ENCODE measurements around the gene CEP68. TPM values are rescaled to one million over a fixed set of nuclear protein-coding genes. Genes with fewer than 3 reads are reported as not detected.
A peak's percentile ranks its signal among the peaks of the same experiment; 100 is the strongest.

The CEP68 gene
- total RNA-seq, 2 experiments from 2014 or later: 6.0 to 6.3 TPM

- CTCF ChIA-PET: interaction anchor here (0.9 to 1.3 kb wide), 2 partner anchors 77 to 144 kb away, joined by 3 to 4 read pairs; no protein-coding TSS in a partner anchor
- H3K36me3 Mint-ChIP-seq (ENCODE audit: low read depth): peaks cover 7% of the 10 kb centered on the region
- no peak for TF ChIP-seq CTCF (IDR thresholded peaks at IDR 0.05)
- DNase-seq (no peak), ATAC-seq (peak; percentile 49)
- H3K9me3 Mint-ChIP-seq: no peaks in the 10 kb centered on the region
- H3K4me3 Mint-ChIP-seq: no peak overlapping the region
- intact Hi-C loops (cut with micrococcal nuclease): no loop called here
- H3K27ac Mint-ChIP-seq: no peak overlapping the region
- no peaks in the 10 kb centered on the region for H3K27me3 Mint-ChIP-seq
- H3K4me1 Mint-ChIP-seq (ENCODE audit: low read depth): peaks cover 6% of the 10 kb centered on the region
- POLR2A ChIA-PET: interaction anchor here (1.2 kb wide), 1 partner anchor 18 kb away, joined by 3 read pairs; no protein-coding TSS in a partner anchor
Measured at GRCh38 chr2:65025453-65026123, 30.6 kb upstream of the CEP68 start.

- Mint-ChIP-seq H3K9me3 (no peaks in the 10 kb centered on the region), H3K27me3 (no peaks in the 10 kb centered on the region), H3K4me1 (ENCODE audit: low read depth) (peaks cover 12% of the 10 kb centered on the region), H3K27ac (no peak overlapping the region), H3K4me3 (no peak overlapping the region), H3K36me3 (ENCODE audit: low read depth) (peaks cover 7% of the 10 kb centered on the region)
- CTCF ChIA-PET: interaction anchor here (0.9 to 1.3 kb wide), 2 partner anchors 78 to 143 kb away, joined by 3 to 4 read pairs; no protein-coding TSS in a partner anchor
- ATAC-seq: no peak
- no peak for DNase-seq
- intact Hi-C loops (cut with micrococcal nuclease): no loop called here
- POLR2A ChIA-PET: interaction anchor here (1.1 to 1.2 kb wide), 2 partner anchors 17 to 21 kb away, joined by 3 read pairs; no protein-coding TSS in a partner anchor
- no peak for TF ChIP-seq CTCF (IDR thresholded peaks at IDR 0.05)
Measured at GRCh38 chr2:65026154-65026553, 30.1 kb upstream of the CEP68 start.

GRCh38 chr2:65026704-65027464, 29.3 kb upstream of the CEP68 start:
- no peak overlapping the region for H3K27ac Mint-ChIP-seq
- DNase-seq: no peak
- no peak overlapping the region for H3K4me3 Mint-ChIP-seq
- no peaks in the 10 kb centered on the region for H3K27me3 Mint-ChIP-seq
- no peak for ATAC-seq
- POLR2A ChIA-PET: interaction anchor here (1.1 kb wide), 1 partner anchor 20 kb away, joined by 3 read pairs; no protein-coding TSS in a partner anchor
- TF ChIP-seq CTCF (IDR thresholded peaks at IDR 0.05): no peak
- no peaks in the 10 kb centered on the region for H3K9me3 Mint-ChIP-seq
- peaks cover 19% of the 10 kb centered on the region for H3K4me1 Mint-ChIP-seq (ENCODE audit: low read depth)
- intact Hi-C loops (cut with micrococcal nuclease): no loop called here
- CTCF ChIA-PET: no interaction called here
- H3K36me3 Mint-ChIP-seq (ENCODE audit: low read depth): peaks cover 2% of the 10 kb centered on the region

- Mint-ChIP-seq H3K4me1 (ENCODE audit: low read depth) (peaks cover 27% of the 10 kb centered on the region), H3K36me3 (ENCODE audit: low read depth) (no peaks in the 10 kb centered on the region), H3K27ac (no peak overlapping the region), H3K4me3 (no peak overlapping the region), H3K9me3 (no peaks in the 10 kb centered on the region), H3K27me3 (no peaks in the 10 kb centered on the region)
- no peak for TF ChIP-seq CTCF (IDR thresholded peaks at IDR 0.05)
- DNase-seq: no peak
- ChIA-PET POLR2A (no interaction called here), CTCF (no interaction called here)
- intact Hi-C loops (cut with micrococcal nuclease): no loop called here
- no peak for ATAC-seq
Measured at GRCh38 chr2:65027616-65028244, 28.5 kb upstream of the CEP68 start.

Data from activated CD8-positive, alpha-beta T cell treated with anti-CD3 and anti-CD28 coated beads for 36 hours (primary cell).